SK-N-MC (cell line): ENCODE measurements around the gene CTNNA3.

ENCODE experiments used
- EZH2 ChIP-seq: fragments of 200-600 bp; sonication (generic); IDR thresholded peaks from one replicate; pipeline ENCODE4 v1.6.1; 2017; ENCODE audit warnings: antibody characterized with exemption
- POLR2AphosphoS5 ChIP-seq: IDR thresholded peaks from 2 replicates; pipeline ENCODE4 v1.6.1; 2012; ENCODE audit warnings: mild to moderate bottlenecking, low read depth, low read length, borderline replicate concordance

- TF ChIP-seq POLR2AphosphoS5 (no peak), EZH2 (no peak)
These were observed 585.7 kb downstream of the CTNNA3 start for GRCh38 chr10:67110286-67110685.
